CD14-positive monocyte (primary cell): Measurements from ENCODE around the gene ENPP6. TPM values are rescaled to one million over a fixed set of nuclear protein-coding genes. Genes with fewer than 3 reads are reported as not detected.

Source experiments
- DNase-seq, 3 donors: peaks; one replicate each; pipeline ENCODE4 v3.0.0-alpha.2; 2011 to 2022
- H2AFZ ChIP-seq: 2 replicates; pipeline ENCODE4 v1.6.0; 2012; ENCODE audit warnings: mild to moderate bottlenecking, low read depth, low read length, inconsistent platforms; ENCODE audit not compliant: insufficient read depth, poor library complexity, severe bottlenecking
- H3K27ac ChIP-seq, 2 donors: 1 replicate in 1 of 2; 2 replicates in 1 of 2; pipeline ENCODE4 v1.5.1; 2012 to 2013; ENCODE audit warnings: low read length in 2 of 2, control low read depth in 1 of 2, inconsistent platforms in 1 of 2, low read depth in 1 of 2, mild to moderate bottlenecking in 1 of 2
- H3K27me3 ChIP-seq, 2 donors: one replicate each; pipeline versions ENCODE4 v1.6.0 to v1.6.1; 2011 to 2013; ENCODE audit warnings: low read length in 2 of 2; ENCODE audit not compliant: control insufficient read depth in 2 of 2, insufficient read depth in 2 of 2
- H3K36me3 ChIP-seq, 2 donors: replicated peaks in 1 of 2; 1 replicate in 1 of 2; 2 replicates in 1 of 2; pipeline versions ENCODE4 v1.5.1 to v1.6.1; 2012 to 2013; ENCODE audit warnings: low read length in 2 of 2, control low read depth in 1 of 2, inconsistent platforms in 1 of 2, mild to moderate bottlenecking in 1 of 2; ENCODE audit not compliant: insufficient read depth in 2 of 2, control insufficient read depth in 1 of 2
- H3K4me1 ChIP-seq, 2 donors: 1 replicate in 1 of 2; 2 replicates in 1 of 2; pipeline versions ENCODE4 v1.5.1 to v1.6.1; 2012 to 2013; ENCODE audit warnings: low read length in 2 of 2, control low read depth in 1 of 2, inconsistent platforms in 1 of 2, mild to moderate bottlenecking in 1 of 2, moderate library complexity in 1 of 2; ENCODE audit not compliant: insufficient read depth in 2 of 2, control insufficient read depth in 1 of 2
- H3K4me2 ChIP-seq: replicated peaks from 2 replicates; pipeline ENCODE3; 2012; ENCODE audit warnings: low read length, moderate library complexity, mild to moderate bottlenecking; ENCODE audit not compliant: poor library complexity, severe bottlenecking; ENCODE audit errors: extremely low read depth
- H3K4me3 ChIP-seq, 3 experiments: fragments of 200-600 bp in 1 of 3; sonication (generic) in 1 of 3; replicated peaks in 1 of 3; 1 replicate in 2 of 3; 2 replicates in 1 of 3; pipeline ENCODE4 v1.5.1; 2011 to 2013; ENCODE audit warnings: low read length in 3 of 3, mild to moderate bottlenecking in 3 of 3, control low read depth in 2 of 3, low read depth in 2 of 3, inconsistent platforms in 1 of 3, moderate library complexity in 1 of 3
- H3K79me2 ChIP-seq: 2 replicates; pipeline ENCODE4 v1.6.0; 2012; ENCODE audit warnings: mild to moderate bottlenecking, control low read depth, inconsistent platforms, low read length, moderate library complexity; ENCODE audit not compliant: insufficient read depth
- H3K9ac ChIP-seq: 2 replicates; pipeline ENCODE4 v1.6.0; 2017; ENCODE audit warnings: low read length, mild to moderate bottlenecking; ENCODE audit not compliant: insufficient read depth, poor library complexity, severe bottlenecking
- H3K9me3 ChIP-seq, 2 donors: replicated peaks in 1 of 2; 1 replicate in 1 of 2; 2 replicates in 1 of 2; pipeline versions ENCODE4 v1.5.1 to v1.6.1; 2012 to 2013; ENCODE audit warnings: low read length in 2 of 2, control low read depth in 1 of 2; ENCODE audit not compliant: control insufficient read depth in 1 of 2, insufficient read depth in 1 of 2
- H4K20me1 ChIP-seq: 2 replicates; pipeline ENCODE4 v1.6.0; 2012; ENCODE audit warnings: mild to moderate bottlenecking, low read length, control low read depth, moderate library complexity; ENCODE audit not compliant: insufficient read depth
- H3K27ac Mint-ChIP-seq, 7 donors: one replicate each; pipeline ENCODE4 v1.8.0; 2020; ENCODE audit warnings: mild to moderate bottlenecking in 7 of 7, mixed read lengths in 7 of 7, moderate library complexity in 6 of 7, inconsistent platforms in 2 of 7
- H3K27me3 Mint-ChIP-seq, 3 donors: one replicate each; pipeline ENCODE4 v1.8.0; 2021 to 2022; ENCODE audit warnings: low read depth in 3 of 3, mild to moderate bottlenecking in 3 of 3, mixed read lengths in 3 of 3, moderate library complexity in 3 of 3, inconsistent platforms in 1 of 3
- H3K36me3 Mint-ChIP-seq, 2 donors: one replicate each; pipeline ENCODE4 v1.8.0; 2020; ENCODE audit warnings: mixed read lengths in 2 of 2, inconsistent platforms in 1 of 2, mild to moderate bottlenecking in 1 of 2
- H3K4me1 Mint-ChIP-seq: one replicate; pipeline ENCODE4 v1.8.0; 2020; ENCODE audit warnings: mild to moderate bottlenecking, mixed read lengths
- H3K4me3 Mint-ChIP-seq, 2 donors: one replicate each; pipeline ENCODE4 v1.8.0; 2020; ENCODE audit warnings: mild to moderate bottlenecking in 2 of 2, mixed read lengths in 2 of 2, moderate library complexity in 1 of 2
- H3K9me3 Mint-ChIP-seq, 7 donors: one replicate each; pipeline ENCODE4 v1.8.0; 2020 to 2022; ENCODE audit warnings: mixed read lengths in 7 of 7, mild to moderate bottlenecking in 6 of 7, moderate library complexity in 6 of 7, inconsistent platforms in 2 of 7
- WGBS: methylation state at CpG from one replicate; pipeline ENCODE4 v1.1.5; 2013; ENCODE audit warnings: missing lambda C conversion rate; ENCODE audit not compliant: insufficient coverage; 5-methylcytosine and 5-hydroxymethylcytosine counted together
- intact Hi-C, 2 donors: fragments of 100-400 bp; cut with micrococcal nuclease; formaldehyde crosslinking; loops; one replicate each; pipeline versions ENCODE4 v1.15.0 to v1.15.1; 2023
- polyA plus RNA-seq, 3 donors: library from polyadenylated mRNA; depleted of rRNA in 1 of 3; unstranded in 2 of 3; stranded (reverse) in 1 of 3; fragments of 300-500 nt in 2 of 3; fragments of >200 nt in 1 of 3; fragmentation: Illumina TruSeq in 2 of 3; gene quantifications; 1 replicate in 2 of 3; 2 replicates in 1 of 3; pipeline ENCODE4 v1.2.3, GENCODE V29; 2012 to 2021
- TF ChIP-seq, protein P1 (sequence below): fragments of 200-600 bp; IDR thresholded peaks from one replicate; pipeline ENCODE4 v1.8.0; 2022; ENCODE audit warnings: antibody characterized with exemption, mild to moderate bottlenecking

The ENPP6 gene
- polyA plus RNA-seq, 3 donors: 0.05 TPM; not detected in 2

- TF ChIP-seq, protein P1, sequence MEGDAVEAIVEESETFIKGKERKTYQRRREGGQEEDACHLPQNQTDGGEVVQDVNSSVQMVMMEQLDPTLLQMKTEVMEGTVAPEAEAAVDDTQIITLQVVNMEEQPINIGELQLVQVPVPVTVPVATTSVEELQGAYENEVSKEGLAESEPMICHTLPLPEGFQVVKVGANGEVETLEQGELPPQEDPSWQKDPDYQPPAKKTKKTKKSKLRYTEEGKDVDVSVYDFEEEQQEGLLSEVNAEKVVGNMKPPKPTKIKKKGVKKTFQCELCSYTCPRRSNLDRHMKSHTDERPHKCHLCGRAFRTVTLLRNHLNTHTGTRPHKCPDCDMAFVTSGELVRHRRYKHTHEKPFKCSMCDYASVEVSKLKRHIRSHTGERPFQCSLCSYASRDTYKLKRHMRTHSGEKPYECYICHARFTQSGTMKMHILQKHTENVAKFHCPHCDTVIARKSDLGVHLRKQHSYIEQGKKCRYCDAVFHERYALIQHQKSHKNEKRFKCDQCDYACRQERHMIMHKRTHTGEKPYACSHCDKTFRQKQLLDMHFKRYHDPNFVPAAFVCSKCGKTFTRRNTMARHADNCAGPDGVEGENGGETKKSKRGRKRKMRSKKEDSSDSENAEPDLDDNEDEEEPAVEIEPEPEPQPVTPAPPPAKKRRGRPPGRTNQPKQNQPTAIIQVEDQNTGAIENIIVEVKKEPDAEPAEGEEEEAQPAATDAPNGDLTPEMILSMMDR: no peak
- no CpG with 5 or more reads among the region's 7 CpGs for WGBS
- no peaks in the 10 kb centered on the region for H3K36me3 ChIP-seq
- no peak for DNase-seq
- no peaks in the 10 kb centered on the region for H3K4me1 ChIP-seq
- H2AFZ ChIP-seq: no peak overlapping the region
- no peak overlapping the region for H3K4me2 ChIP-seq
- Mint-ChIP-seq H3K27me3 (peaks cover 2 to 7% (median 4%) of the 10 kb centered on the region in 3 donors), H3K4me1 (peaks cover 3% of the 10 kb centered on the region), H3K36me3 (no peaks in the 10 kb centered on the region), H3K27ac (no peak overlapping the region), H3K4me3 (no peak overlapping the region), H3K9me3 (peaks cover 0 to 3% (median 0%) of the 10 kb centered on the region in 7 donors)
- no peak overlapping the region for H3K27ac ChIP-seq
- no peak overlapping the region for H3K4me3 ChIP-seq
- H3K79me2 ChIP-seq: no peaks in the 10 kb centered on the region
- intact Hi-C loops: no loop called here
- no peaks in the 10 kb centered on the region for H3K27me3 ChIP-seq
- no peaks in the 10 kb centered on the region for H3K9me3 ChIP-seq
- no peak overlapping the region for H3K9ac ChIP-seq
- H4K20me1 ChIP-seq: no peaks in the 10 kb centered on the region
Measured at GRCh38 chr4:184154199-184154598, 63.5 kb downstream of the ENPP6 start.

GRCh38 chr4:184153781-184154180 is 63.9 kb downstream of the ENPP6 start:
- WGBS: no CpG with 5 or more reads among the region's 5 CpGs
- H3K9me3 ChIP-seq: no peaks in the 10 kb centered on the region
- H3K27me3 ChIP-seq: no peaks in the 10 kb centered on the region
- no peaks in the 10 kb centered on the region for H4K20me1 ChIP-seq
- H3K4me3 ChIP-seq: no peak overlapping the region
- TF ChIP-seq, protein P1: no peak
- peaks cover 0 to 3% (median 0%) of the 10 kb centered on the region in 7 donors for H3K9me3 Mint-ChIP-seq
- DNase-seq: no peak
- H3K27me3 Mint-ChIP-seq: peaks cover 2 to 5% (median 3%) of the 10 kb centered on the region in 3 donors
- H3K4me1 ChIP-seq: peaks cover 0 to 1% of the 10 kb centered on the region in 2 donors
- H3K79me2 ChIP-seq: no peaks in the 10 kb centered on the region
- H3K27ac ChIP-seq: no peak overlapping the region
- H3K27ac Mint-ChIP-seq: no peak overlapping the region
- H2AFZ ChIP-seq: no peak overlapping the region
- no peak overlapping the region for H3K4me3 Mint-ChIP-seq
- intact Hi-C loops: no loop called here
- no peak overlapping the region for H3K4me2 ChIP-seq
- no peaks in the 10 kb centered on the region for H3K36me3 Mint-ChIP-seq
- peaks cover 6% of the 10 kb centered on the region for H3K4me1 Mint-ChIP-seq
- H3K36me3 ChIP-seq: no peaks in the 10 kb centered on the region
- H3K9ac ChIP-seq: no peak overlapping the region
